Measurements from ENCODE around the gene ASCC3.

ASCC3 gene

GRCh38 chr6:100801036-100801435, 80.1 kb downstream of the ASCC3 start:
- Histone ChIP-seq H3K4me2 (ENCODE audit: low read length) (no peak overlapping the region), H3K4me1 (ENCODE audit: insufficient read depth, low read length, severe bottlenecking) (peaks cover 22% of the 10 kb centered on the region), H3K27ac (ENCODE audit: low read depth, low read length, poor library complexity, severe bottlenecking) (no peak overlapping the region), H3K9me2 (ENCODE audit: low read depth, low read length) (no peaks in the 10 kb centered on the region), H3K27me3 (ENCODE audit: insufficient read depth, low read length) (no peaks in the 10 kb centered on the region), H4K20me1 (ENCODE audit: insufficient read depth, low read length) (no peaks in the 10 kb centered on the region), H3K9me3 (ENCODE audit: low read length) (no peaks in the 10 kb centered on the region), H3K36me3 (ENCODE audit: insufficient read depth, low read length) (peaks cover 24% of the 10 kb centered on the region), H3K79me2 (ENCODE audit: insufficient read depth, low read length) (no peaks in the 10 kb centered on the region), H2AFZ (ENCODE audit: low read length) (no peak overlapping the region), H3K9ac (ENCODE audit: low read length) (no peak overlapping the region), H3F3A (ENCODE audit: insufficient read depth, low read length) (no peaks in the 10 kb centered on the region), H3K4me3 (ENCODE audit: low read depth, low read length, poor library complexity, severe bottlenecking) (no peak overlapping the region)
- TF ChIP-seq CTCF (IDR thresholded peaks at IDR 0.05; ENCODE audit: low read length) (no peak), EZH2 (IDR thresholded peaks at IDR 0.05; ENCODE audit: borderline replicate concordance, low read length) (no peak)

DNA sequence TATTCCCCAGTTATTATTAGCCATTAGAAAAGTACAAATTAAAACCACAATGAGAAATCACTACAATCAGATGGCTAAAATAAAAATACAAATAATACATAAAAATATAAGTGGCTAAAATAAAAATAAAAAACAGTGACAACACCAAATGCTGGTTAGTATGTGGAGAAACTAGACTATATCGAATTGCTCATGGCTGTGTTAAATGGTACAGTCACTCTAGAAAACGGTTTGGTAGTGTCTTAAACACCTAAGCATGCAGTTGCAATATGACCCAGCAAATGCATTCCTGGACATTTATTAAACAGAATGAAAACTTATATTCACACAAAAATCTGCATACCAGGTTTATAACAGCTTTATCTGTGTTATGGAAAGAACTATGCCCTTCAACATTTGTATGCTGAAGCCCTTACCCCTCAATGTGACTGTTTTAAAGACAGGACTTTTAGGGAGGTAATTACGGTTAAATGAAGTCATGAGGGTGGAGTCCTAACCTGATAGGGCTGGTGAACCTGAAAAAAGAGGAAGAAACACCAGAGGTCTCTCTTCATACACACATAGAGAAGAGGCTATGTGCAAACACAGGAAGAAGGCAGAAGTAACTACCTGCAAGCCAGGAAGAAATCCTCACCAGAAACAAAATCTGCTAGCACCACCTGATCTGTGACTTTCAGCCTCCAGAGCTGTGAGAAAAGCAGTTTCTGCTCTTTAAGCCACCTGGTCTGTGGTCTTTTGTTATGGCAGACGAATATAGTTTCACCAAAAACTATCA, 84.9 kb downstream of the ASCC3 start:
- peaks cover 17% of the 10 kb centered on the region; the same call in 1 of the 2 replicates for H3K36me3 ChIP-seq (ENCODE audit: insufficient read depth, low read length)
- no peak overlapping the region for H3K9ac ChIP-seq (ENCODE audit: low read length)
- H3K4me2 ChIP-seq (ENCODE audit: low read length): peak overlapping the region; percentile 11; the same call in 1 of the 2 replicates

GRCh38 chr6:100790084-100790483, 91.0 kb downstream of the ASCC3 start:
- peaks cover 22% of the 10 kb centered on the region; the same call in 1 of the 2 replicates for H3K36me3 ChIP-seq (ENCODE audit: insufficient read depth, low read length)
- H3K9me2 ChIP-seq (ENCODE audit: low read depth, low read length): no peaks in the 10 kb centered on the region
- no peaks in the 10 kb centered on the region for H3K27me3 ChIP-seq (ENCODE audit: insufficient read depth, low read length)
- no peaks in the 10 kb centered on the region for H3K4me1 ChIP-seq (ENCODE audit: insufficient read depth, low read length, severe bottlenecking)
- no peak overlapping the region for H2AFZ ChIP-seq (ENCODE audit: low read length)
- H3K27ac ChIP-seq (ENCODE audit: low read depth, low read length, poor library complexity, severe bottlenecking): no peak overlapping the region
- H3K4me3 ChIP-seq (ENCODE audit: low read depth, low read length, poor library complexity, severe bottlenecking): no peak overlapping the region
- H3F3A ChIP-seq (ENCODE audit: insufficient read depth, low read length): no peaks in the 10 kb centered on the region
- no peak overlapping the region for H3K4me2 ChIP-seq (ENCODE audit: low read length)
- TF ChIP-seq CTCF (IDR thresholded peaks at IDR 0.05; ENCODE audit: low read length) (no peak), EZH2 (IDR thresholded peaks at IDR 0.05; ENCODE audit: borderline replicate concordance, low read length) (no peak)
- no peaks in the 10 kb centered on the region; the same call in 1 of the 2 replicates for H3K9me3 ChIP-seq (ENCODE audit: low read length)
- no peak overlapping the region for H3K9ac ChIP-seq (ENCODE audit: low read length)
- no peaks in the 10 kb centered on the region for H4K20me1 ChIP-seq (ENCODE audit: insufficient read depth, low read length)
- H3K79me2 ChIP-seq (ENCODE audit: insufficient read depth, low read length): no peaks in the 10 kb centered on the region

More for the DNA sequence above, 84.9 kb downstream of the ASCC3 start:
- TF ChIP-seq CTCF (IDR thresholded peaks at IDR 0.05; ENCODE audit: low read length): peak; percentile 51; the same call in 1 of the 2 replicates
- TF ChIP-seq EZH2 (IDR thresholded peaks at IDR 0.05; ENCODE audit: borderline replicate concordance, low read length): no peak
- Histone ChIP-seq H3K79me2 (ENCODE audit: insufficient read depth, low read length) (no peaks in the 10 kb centered on the region), H3K27me3 (ENCODE audit: insufficient read depth, low read length) (no peaks in the 10 kb centered on the region), H3F3A (ENCODE audit: insufficient read depth, low read length) (no peaks in the 10 kb centered on the region), H3K4me3 (ENCODE audit: low read depth, low read length, poor library complexity, severe bottlenecking) (no peak overlapping the region), H3K27ac (ENCODE audit: low read depth, low read length, poor library complexity, severe bottlenecking) (peak overlapping the region; percentile 59), H2AFZ (ENCODE audit: low read length) (no peak overlapping the region), H3K9me2 (ENCODE audit: low read depth, low read length) (no peaks in the 10 kb centered on the region), H4K20me1 (ENCODE audit: insufficient read depth, low read length) (no peaks in the 10 kb centered on the region), H3K9me3 (ENCODE audit: low read length) (no peaks in the 10 kb centered on the region), H3K4me1 (ENCODE audit: insufficient read depth, low read length, severe bottlenecking) (peaks cover 10% of the 10 kb centered on the region)

Data from OCI-LY1 (cell line).